Panc1 (cell line): ENCODE results near the gene COPB2. TPM values are rescaled to one million over a fixed set of nuclear protein-coding genes. Genes with fewer than 3 reads are reported as not detected.

ENCODE experiments used
- ATAC-seq: fragments of 200-7000 bp; cut with Tn5 transposase; 2 replicates; pipeline ENCODE4 v1.9.1; 2020; ENCODE audit warnings: mild to moderate bottlenecking, moderate library complexity
- BruUV-seq: library from RNA; stranded (reverse); fragments of 400-500 nt; replicated peaks from 2 replicates; lab custom pipeline; 2021; lab: Mats Ljungman, UMichigan
- CTCF ChIA-PET: fragments of 300-600 bp; sonication (Branson Sonifier 250); formaldehyde crosslinking; loops from one replicate; lab custom pipeline; 2022; ENCODE audit warnings: antibody characterized with exemption; lab: Charles Lee
- POLR2A ChIA-PET: fragments of 300-600 bp; sonication (Branson Sonifier 250); formaldehyde crosslinking; loops from one replicate; lab custom pipeline; 2022; ENCODE audit warnings: antibody characterized with exemption; lab: Charles Lee
- DNase-seq: peaks from one replicate; pipeline ENCODE4 v3.0.0-alpha.2; 2010; ENCODE audit warnings: low read depth, low spot score
- H3K27ac ChIP-seq: 2 replicates; pipeline ENCODE4 v1.5.1; 2011; ENCODE audit warnings: mild to moderate bottlenecking, low read length, inconsistent platforms
- H3K27me3 ChIP-seq: fragments of 200-500 bp; sonication (Bioruptor generic); 2 replicates; pipeline ENCODE4 v1.6.0; 2014; ENCODE audit warnings: low read length, inconsistent platforms; ENCODE audit not compliant: control insufficient read depth, insufficient read depth
- H3K36me3 ChIP-seq: fragments of 200-500 bp; sonication (Bioruptor generic); 2 replicates; pipeline ENCODE4 v1.5.1; 2014; ENCODE audit warnings: inconsistent platforms, mild to moderate bottlenecking, low read length, moderate library complexity; ENCODE audit not compliant: control insufficient read depth, insufficient read depth
- H3K4me1 ChIP-seq: 2 replicates; pipeline ENCODE4 v1.5.1; 2011; ENCODE audit warnings: inconsistent platforms, mild to moderate bottlenecking, low read length, moderate library complexity; ENCODE audit not compliant: control insufficient read depth, insufficient read depth
- H3K4me3 ChIP-seq, 2 experiments: 2 replicates each; pipeline ENCODE4 v1.5.1; 2011 to 2012; ENCODE audit warnings: low read depth in 2 of 2, low read length in 2 of 2, mild to moderate bottlenecking in 2 of 2, inconsistent platforms in 1 of 2, moderate library complexity in 1 of 2
- H3K9me3 ChIP-seq: fragments of 200-500 bp; sonication (Bioruptor generic); 2 replicates; pipeline ENCODE4 v1.5.1; 2014; ENCODE audit warnings: low read depth, mild to moderate bottlenecking, inconsistent platforms, low read length, moderate library complexity; ENCODE audit not compliant: control insufficient read depth, insufficient read depth
- POLR2AphosphoS5 ChIP-seq: IDR thresholded peaks from 2 replicates; pipeline ENCODE4 v1.6.1; 2012; ENCODE audit warnings: mild to moderate bottlenecking, low read depth, low read length, moderate library complexity
- SIN3A ChIP-seq: IDR thresholded peaks from 2 replicates; pipeline ENCODE4 v1.6.1; 2012; ENCODE audit warnings: low read depth, mild to moderate bottlenecking, low read length, moderate library complexity, borderline replicate concordance; ENCODE audit not compliant: insufficient read depth
- TCF7L2 ChIP-seq: IDR thresholded peaks from 2 replicates; pipeline ENCODE4 v1.6.1; 2011; ENCODE audit warnings: mild to moderate bottlenecking, low read depth, low read length, inconsistent platforms
- in situ Hi-C: cut with HindIII; loops from 2 replicates; pipeline ENCODE4 v1.10.0; 2016; ENCODE audit warnings: low sequenced_read_pairs, low pct_unique_long_range_greater_than_20kb
- intact Hi-C: fragments of 100-400 bp; cut with micrococcal nuclease; formaldehyde crosslinking; loops from one replicate; pipeline ENCODE4 v1.10.0; 2022; ENCODE audit not compliant: unreplicated experiment
- total RNA-seq: library from RNA; stranded (reverse); gene quantifications from one replicate; pipeline ENCODE4 v1.2.1, GENCODE V29; 2021; ENCODE audit not compliant: unreplicated experiment
- TF ChIP-seq, protein P1 (sequence below): fragments of 450-650 bp; IDR thresholded peaks from 2 replicates; pipeline ENCODE4 v1.5.1; 2017; ENCODE audit warnings: mild to moderate bottlenecking
- TF ChIP-seq, protein P2 (sequence below), 2 experiments: IDR thresholded peaks; 2 replicates each; pipeline ENCODE4 v1.6.1; 2011 to 2012; ENCODE audit warnings: low read depth in 2 of 2, control low read depth in 1 of 2, low read length in 1 of 2, mild to moderate bottlenecking in 1 of 2, moderate library complexity in 1 of 2; ENCODE audit not compliant: insufficient read depth in 1 of 2

COPB2 gene
- total RNA-seq, 1 experiment from 2014 or later, result 150 TPM

DNA sequence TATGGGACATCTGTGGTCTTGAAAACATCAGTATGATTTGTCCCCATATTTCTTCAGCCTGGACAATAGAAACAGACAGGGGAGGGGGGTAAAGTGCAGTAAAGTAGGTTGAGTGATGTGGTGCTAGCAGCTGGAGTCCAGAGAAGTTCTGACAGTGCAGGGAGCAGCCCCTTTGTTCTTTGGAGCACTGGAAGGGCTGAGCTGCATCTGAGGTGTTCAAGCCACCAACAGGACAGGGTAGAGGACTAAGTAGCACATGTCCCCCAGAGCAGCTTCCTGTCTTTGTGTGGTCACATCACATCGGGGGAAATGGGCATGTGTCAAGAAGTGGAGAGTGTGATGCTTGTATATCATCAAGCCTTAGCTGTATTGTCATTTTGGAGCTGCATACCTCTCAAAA, 33.6 kb downstream of the COPB2 start:
- BruUV-seq, result no TSS peak
- no peak overlapping the region for H3K4me3 ChIP-seq
- TF ChIP-seq POLR2AphosphoS5, result no peak
- TF ChIP-seq TCF7L2, result no peak
- TF ChIP-seq, protein P1, sequence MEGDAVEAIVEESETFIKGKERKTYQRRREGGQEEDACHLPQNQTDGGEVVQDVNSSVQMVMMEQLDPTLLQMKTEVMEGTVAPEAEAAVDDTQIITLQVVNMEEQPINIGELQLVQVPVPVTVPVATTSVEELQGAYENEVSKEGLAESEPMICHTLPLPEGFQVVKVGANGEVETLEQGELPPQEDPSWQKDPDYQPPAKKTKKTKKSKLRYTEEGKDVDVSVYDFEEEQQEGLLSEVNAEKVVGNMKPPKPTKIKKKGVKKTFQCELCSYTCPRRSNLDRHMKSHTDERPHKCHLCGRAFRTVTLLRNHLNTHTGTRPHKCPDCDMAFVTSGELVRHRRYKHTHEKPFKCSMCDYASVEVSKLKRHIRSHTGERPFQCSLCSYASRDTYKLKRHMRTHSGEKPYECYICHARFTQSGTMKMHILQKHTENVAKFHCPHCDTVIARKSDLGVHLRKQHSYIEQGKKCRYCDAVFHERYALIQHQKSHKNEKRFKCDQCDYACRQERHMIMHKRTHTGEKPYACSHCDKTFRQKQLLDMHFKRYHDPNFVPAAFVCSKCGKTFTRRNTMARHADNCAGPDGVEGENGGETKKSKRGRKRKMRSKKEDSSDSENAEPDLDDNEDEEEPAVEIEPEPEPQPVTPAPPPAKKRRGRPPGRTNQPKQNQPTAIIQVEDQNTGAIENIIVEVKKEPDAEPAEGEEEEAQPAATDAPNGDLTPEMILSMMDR, result no peak
- TF ChIP-seq, protein P2, sequence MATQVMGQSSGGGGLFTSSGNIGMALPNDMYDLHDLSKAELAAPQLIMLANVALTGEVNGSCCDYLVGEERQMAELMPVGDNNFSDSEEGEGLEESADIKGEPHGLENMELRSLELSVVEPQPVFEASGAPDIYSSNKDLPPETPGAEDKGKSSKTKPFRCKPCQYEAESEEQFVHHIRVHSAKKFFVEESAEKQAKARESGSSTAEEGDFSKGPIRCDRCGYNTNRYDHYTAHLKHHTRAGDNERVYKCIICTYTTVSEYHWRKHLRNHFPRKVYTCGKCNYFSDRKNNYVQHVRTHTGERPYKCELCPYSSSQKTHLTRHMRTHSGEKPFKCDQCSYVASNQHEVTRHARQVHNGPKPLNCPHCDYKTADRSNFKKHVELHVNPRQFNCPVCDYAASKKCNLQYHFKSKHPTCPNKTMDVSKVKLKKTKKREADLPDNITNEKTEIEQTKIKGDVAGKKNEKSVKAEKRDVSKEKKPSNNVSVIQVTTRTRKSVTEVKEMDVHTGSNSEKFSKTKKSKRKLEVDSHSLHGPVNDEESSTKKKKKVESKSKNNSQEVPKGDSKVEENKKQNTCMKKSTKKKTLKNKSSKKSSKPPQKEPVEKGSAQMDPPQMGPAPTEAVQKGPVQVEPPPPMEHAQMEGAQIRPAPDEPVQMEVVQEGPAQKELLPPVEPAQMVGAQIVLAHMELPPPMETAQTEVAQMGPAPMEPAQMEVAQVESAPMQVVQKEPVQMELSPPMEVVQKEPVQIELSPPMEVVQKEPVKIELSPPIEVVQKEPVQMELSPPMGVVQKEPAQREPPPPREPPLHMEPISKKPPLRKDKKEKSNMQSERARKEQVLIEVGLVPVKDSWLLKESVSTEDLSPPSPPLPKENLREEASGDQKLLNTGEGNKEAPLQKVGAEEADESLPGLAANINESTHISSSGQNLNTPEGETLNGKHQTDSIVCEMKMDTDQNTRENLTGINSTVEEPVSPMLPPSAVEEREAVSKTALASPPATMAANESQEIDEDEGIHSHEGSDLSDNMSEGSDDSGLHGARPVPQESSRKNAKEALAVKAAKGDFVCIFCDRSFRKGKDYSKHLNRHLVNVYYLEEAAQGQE (IDR thresholded peaks at IDR 0.05; ENCODE audit: insufficient read depth in 1 of 2, low read depth in 2 of 2, low read length in 1 of 2), result no peak
- TF ChIP-seq SIN3A, result no peak
- POLR2A ChIA-PET, result interaction anchor here (0.5 kb wide), 1 partner anchor 768 kb away, joined by 8 read pairs; no protein-coding TSS in a partner anchor
- DNase-seq (no peak), ATAC-seq (no peak)
- intact Hi-C loops (no loop called here), in situ Hi-C loops (no loop called here)
- H3K27me3 ChIP-seq, result no peaks in the 10 kb centered on the region
- no peak overlapping the region for H3K27ac ChIP-seq
- H3K4me1 ChIP-seq, result no peaks in the 10 kb centered on the region
- H3K36me3 ChIP-seq, result peaks cover 74% of the 10 kb centered on the region
- CTCF ChIA-PET, result no interaction called here
- no peaks in the 10 kb centered on the region for H3K9me3 ChIP-seq

DNA sequence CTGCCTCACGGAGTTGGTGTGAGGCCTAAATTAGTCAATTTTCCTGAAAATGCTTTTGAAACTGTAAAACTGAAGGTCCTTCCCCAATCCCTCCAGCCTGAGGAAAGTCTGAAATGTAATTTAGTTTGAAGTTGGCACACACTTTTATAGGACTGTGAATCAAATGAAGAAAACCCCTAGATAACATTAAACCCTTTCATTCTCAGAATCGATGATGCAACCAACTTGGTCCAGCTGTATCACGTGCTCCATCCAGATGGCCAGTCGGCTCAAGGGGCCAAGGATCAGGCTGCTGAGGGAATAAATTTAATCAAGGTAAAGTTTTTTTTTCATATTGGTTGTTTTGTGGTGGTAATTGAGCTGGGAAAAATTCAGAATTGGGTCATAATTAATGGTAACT, 34.0 kb downstream of the COPB2 start:
- ChIA-PET CTCF (no interaction called here), POLR2A (no interaction called here)
- Histone ChIP-seq H3K36me3 (peaks cover 71% of the 10 kb centered on the region), H3K27me3 (no peaks in the 10 kb centered on the region), H3K4me3 (no peak overlapping the region), H3K27ac (no peak overlapping the region), H3K4me1 (no peaks in the 10 kb centered on the region), H3K9me3 (no peaks in the 10 kb centered on the region)
- intact Hi-C loops, result no loop called here
- no peak for TF ChIP-seq SIN3A
- BruUV-seq, result no TSS peak
- DNase-seq, result no peak
- ATAC-seq, result no peak
- in situ Hi-C loops, result no loop called here

DNA sequence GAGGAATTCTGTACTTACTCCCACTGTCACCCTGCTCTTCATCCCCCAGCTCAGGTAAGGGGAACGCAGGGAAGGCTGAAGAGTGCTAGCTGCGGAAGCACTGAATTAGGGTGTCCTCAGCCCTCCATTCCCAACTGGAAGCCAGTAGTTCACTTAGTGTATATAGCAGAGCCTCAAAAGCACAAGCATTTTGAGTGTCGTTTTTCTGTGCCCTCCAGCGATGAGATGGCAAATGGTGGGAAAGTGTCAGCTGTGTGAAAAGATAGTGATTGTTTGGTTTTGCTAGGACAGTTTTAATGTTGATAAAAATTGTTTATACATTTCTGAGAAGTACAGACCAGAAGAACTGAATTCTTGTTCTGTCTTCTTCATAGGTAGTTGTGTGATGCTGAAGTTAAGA, 34.8 kb downstream of the COPB2 start:
- in situ Hi-C loops, result no loop called here
- no peaks in the 10 kb centered on the region for H3K27me3 ChIP-seq

More for the DNA sequence above, 34.8 kb downstream of the COPB2 start:
- DNase-seq (no peak), ATAC-seq (no peak; the same call in 1 of the 2 replicates)
- Histone ChIP-seq H3K36me3 (peaks cover 73% of the 10 kb centered on the region), H3K4me1 (no peaks in the 10 kb centered on the region), H3K4me3 (no peak overlapping the region), H3K27ac (no peak overlapping the region), H3K9me3 (no peaks in the 10 kb centered on the region)
- ChIA-PET POLR2A (no interaction called here), CTCF (interaction anchor here (0.8 to 2.0 kb wide), 6 partner anchors 9 to 423 kb away, joined by 3 to 11 read pairs (median 4); no protein-coding TSS in a partner anchor)
- TF ChIP-seq, protein P1, result no peak
- no peak for TF ChIP-seq TCF7L2
- intact Hi-C loops, result no loop called here
- BruUV-seq, result no TSS peak
